ENCODE measurements around the gene SYNE1. TPM values are rescaled to one million over a fixed set of nuclear protein-coding genes. Genes with fewer than 3 reads are reported as not detected.

SYNE1 gene
- total RNA-seq, 1 donor from 2014 or later, result 12.7 TPM

DNA sequence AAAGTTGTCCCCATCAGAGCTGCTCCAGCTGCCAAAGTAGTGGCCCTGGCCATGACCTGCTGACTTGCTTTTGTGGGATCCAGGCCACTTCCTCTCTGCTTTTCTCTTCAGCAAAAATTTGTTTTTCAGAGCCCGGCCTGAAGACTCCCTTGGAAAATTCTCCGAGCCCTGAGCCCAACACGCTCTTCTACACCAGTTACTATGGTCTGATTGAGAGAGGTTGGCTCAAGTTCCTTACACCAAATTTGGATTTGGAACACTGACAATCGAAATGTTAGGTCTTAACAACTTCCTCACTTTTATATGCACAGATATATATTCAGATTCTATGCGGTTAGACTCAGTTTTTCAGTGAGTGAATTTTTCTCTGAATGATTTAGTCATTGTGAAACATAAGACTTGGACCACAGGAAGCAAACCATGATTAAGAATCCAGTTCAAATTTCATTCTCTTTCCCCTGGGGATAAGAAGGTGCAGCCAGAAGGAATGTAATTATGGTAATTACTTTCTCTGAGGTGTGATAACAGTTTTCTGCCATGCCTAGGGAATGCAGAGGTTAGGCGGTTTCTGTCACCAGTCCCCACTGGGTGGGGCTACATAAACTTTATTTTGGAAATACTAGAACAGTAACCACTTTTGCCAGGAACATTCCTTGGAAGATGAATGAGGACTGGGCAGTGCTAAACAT, 365.2 kb downstream of the SYNE1 start:
- H3K27me3 Mint-ChIP-seq (ENCODE audit: unreplicated experiment), result no peaks in the 10 kb centered on the region
- no peak overlapping the region for H3K27ac Mint-ChIP-seq (ENCODE audit: unreplicated experiment)
- H3K4me1 Mint-ChIP-seq (ENCODE audit: unreplicated experiment), result no peaks in the 10 kb centered on the region
- TF ChIP-seq CTCF (IDR thresholded peaks at IDR 0.05; ENCODE audit: unreplicated experiment), result no peak
- H3K4me3 Mint-ChIP-seq (ENCODE audit: unreplicated experiment), result no peak overlapping the region
- no peak for DNase-seq (ENCODE audit: low spot score)
- H3K9me3 Mint-ChIP-seq (ENCODE audit: unreplicated experiment), result no peaks in the 10 kb centered on the region
- no peaks in the 10 kb centered on the region for H3K36me3 Mint-ChIP-seq (ENCODE audit: low read depth, unreplicated experiment)

DNA sequence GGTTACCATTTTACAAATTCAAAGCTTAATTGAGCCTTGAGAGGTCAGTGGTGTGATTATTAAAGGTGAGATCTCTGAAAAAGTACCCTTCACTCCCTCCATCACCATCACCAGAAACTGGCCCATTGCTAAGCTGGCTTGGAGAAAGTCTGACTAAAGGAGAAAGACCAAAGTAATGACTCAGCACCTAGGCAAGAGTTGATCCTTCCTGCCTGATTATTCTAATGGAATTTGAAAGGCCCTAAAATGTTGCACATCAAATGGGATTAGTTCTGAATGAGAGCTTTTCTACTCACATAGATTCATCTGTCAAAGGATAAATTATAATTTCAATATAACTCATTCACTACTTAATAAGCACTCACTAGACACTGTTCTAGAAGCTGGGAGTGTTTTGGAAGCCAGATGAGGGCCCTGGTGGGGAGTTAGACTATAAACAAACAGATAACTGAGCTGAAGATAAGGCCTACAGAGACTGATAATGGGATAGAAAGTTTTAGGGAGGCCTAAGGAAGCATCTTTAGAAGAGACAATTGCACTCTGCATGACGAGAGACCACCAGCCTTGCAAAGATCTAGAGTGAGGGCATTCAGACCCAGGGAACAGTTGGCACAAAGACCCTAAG, 366.7 kb downstream of the SYNE1 start:
- H3K27ac Mint-ChIP-seq (ENCODE audit: unreplicated experiment), result no peak overlapping the region

DNA sequence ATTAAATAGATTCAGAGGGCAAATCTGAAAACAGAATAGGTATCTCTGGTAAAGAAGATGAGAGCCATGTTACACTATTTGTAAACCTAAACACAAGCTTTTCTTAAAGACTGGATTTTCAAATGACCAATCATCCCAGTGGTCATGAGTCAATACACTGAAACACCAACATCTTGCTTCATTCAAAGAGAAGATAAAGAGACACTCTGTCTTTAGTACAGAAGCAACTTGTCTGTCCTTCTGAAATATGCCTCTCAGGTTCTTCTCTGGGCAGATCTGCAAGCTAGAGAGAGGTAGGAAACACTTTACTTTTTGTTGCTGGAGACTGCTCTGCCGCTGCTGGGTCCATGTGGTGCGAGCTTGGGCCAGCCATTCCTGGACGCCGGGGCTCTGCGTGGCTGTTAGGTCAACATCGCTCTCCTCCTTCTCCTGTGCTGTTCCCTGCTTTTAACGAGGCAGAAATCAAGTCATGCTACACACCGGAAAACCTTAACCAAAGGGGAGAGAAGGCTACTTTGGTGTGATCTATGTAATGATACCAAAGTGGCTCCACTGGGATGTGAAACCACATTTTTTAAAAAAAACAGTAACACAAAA, 368.2 kb downstream of the SYNE1 start:
- Mint-ChIP-seq H3K4me1 (ENCODE audit: unreplicated experiment) (no peaks in the 10 kb centered on the region), H3K27ac (ENCODE audit: unreplicated experiment) (no peak overlapping the region)

More for the DNA sequence above, 366.7 kb downstream of the SYNE1 start:
- H3K9me3 Mint-ChIP-seq (ENCODE audit: unreplicated experiment), result no peaks in the 10 kb centered on the region
- no peaks in the 10 kb centered on the region for H3K36me3 Mint-ChIP-seq (ENCODE audit: low read depth, unreplicated experiment)
- no peak overlapping the region for H3K4me3 Mint-ChIP-seq (ENCODE audit: unreplicated experiment)
- no peaks in the 10 kb centered on the region for H3K4me1 Mint-ChIP-seq (ENCODE audit: unreplicated experiment)
- no peak for TF ChIP-seq CTCF (IDR thresholded peaks at IDR 0.05; ENCODE audit: unreplicated experiment)
- H3K27me3 Mint-ChIP-seq (ENCODE audit: unreplicated experiment), result no peaks in the 10 kb centered on the region
- DNase-seq (ENCODE audit: low spot score), result no peak

GRCh38 chr6:152267967-152268845, 369.0 kb downstream of the SYNE1 start:
- Mint-ChIP-seq H3K36me3 (ENCODE audit: low read depth, unreplicated experiment) (peaks cover under 1% of the 10 kb centered on the region), H3K9me3 (ENCODE audit: unreplicated experiment) (no peaks in the 10 kb centered on the region), H3K4me1 (ENCODE audit: unreplicated experiment) (no peaks in the 10 kb centered on the region), H3K27me3 (ENCODE audit: unreplicated experiment) (no peaks in the 10 kb centered on the region), H3K27ac (ENCODE audit: unreplicated experiment) (no peak overlapping the region), H3K4me3 (ENCODE audit: unreplicated experiment) (no peak overlapping the region)
- peak; percentile 39 for DNase-seq (ENCODE audit: low spot score)
- peak; percentile 69 for TF ChIP-seq CTCF (IDR thresholded peaks at IDR 0.05; ENCODE audit: unreplicated experiment)

More for the DNA sequence above, 368.2 kb downstream of the SYNE1 start:
- Mint-ChIP-seq H3K36me3 (ENCODE audit: low read depth, unreplicated experiment) (no peaks in the 10 kb centered on the region), H3K9me3 (ENCODE audit: unreplicated experiment) (no peaks in the 10 kb centered on the region), H3K4me3 (ENCODE audit: unreplicated experiment) (no peak overlapping the region), H3K27me3 (ENCODE audit: unreplicated experiment) (no peaks in the 10 kb centered on the region)
- no peak for DNase-seq (ENCODE audit: low spot score)
- TF ChIP-seq CTCF (IDR thresholded peaks at IDR 0.05; ENCODE audit: unreplicated experiment), result no peak

Measured in endothelial cell (in vitro differentiated cells).